Spleen (tissue), 11 donors: Measurements from ENCODE around the gene FOXP1. TPM values are rescaled to one million over a fixed set of nuclear protein-coding genes. Genes with fewer than 3 reads are reported as not detected.

Source experiments
- DNase-seq: peaks from one replicate; pipeline ENCODE4 v3.0.0-alpha.2; 2020
- H3K27ac ChIP-seq, 8 donors: fragments of 200-600 bp; sonication (generic) in 7 of 8; 1 replicate in 4 of 8; 2 replicates in 4 of 8; pipeline versions ENCODE4 v1.5.0 to v1.8.0; 2016 to 2021; ENCODE audit warnings: inconsistent platforms in 4 of 8, mild to moderate bottlenecking in 4 of 8, moderate library complexity in 1 of 8
- H3K27me3 ChIP-seq, 7 donors: fragments of 200-600 bp; sonication (generic) in 6 of 7; replicated peaks in 1 of 7; 1 replicate in 4 of 7; 2 replicates in 3 of 7; pipeline versions ENCODE4 v1.5.0 to v1.8.0; 2016 to 2021; ENCODE audit warnings: inconsistent platforms in 3 of 7, mild to moderate bottlenecking in 1 of 7
- H3K36me3 ChIP-seq, 6 donors: fragments of 200-600 bp; sonication (generic) in 5 of 6; 1 replicate in 4 of 6; 2 replicates in 2 of 6; pipeline versions ENCODE4 v1.5.0 to v1.8.0; 2016 to 2021; ENCODE audit warnings: inconsistent platforms in 2 of 6
- H3K4me1 ChIP-seq, 6 donors: fragments of 200-600 bp; sonication (generic) in 5 of 6; 1 replicate in 3 of 6; 2 replicates in 3 of 6; pipeline versions ENCODE4 v1.5.0 to v1.8.0; 2016 to 2021; ENCODE audit warnings: inconsistent platforms in 3 of 6
- H3K4me3 ChIP-seq, 8 donors: fragments of 200-600 bp; sonication (generic) in 7 of 8; 1 replicate in 4 of 8; 2 replicates in 4 of 8; pipeline versions ENCODE4 v1.5.0 to v1.8.0; 2016 to 2021; ENCODE audit warnings: inconsistent platforms in 4 of 8, mild to moderate bottlenecking in 4 of 8, moderate library complexity in 2 of 8
- H3K9me3 ChIP-seq, 8 donors: fragments of 200-600 bp; sonication (generic) in 7 of 8; 1 replicate in 4 of 8; 2 replicates in 4 of 8; pipeline versions ENCODE4 v1.5.0 to v1.8.0; 2016 to 2021; ENCODE audit warnings: inconsistent platforms in 4 of 8
- CTCF ChIP-seq, 11 experiments: fragments of 200-600 bp in 7 of 11; fragments of 450-650 bp in 4 of 11; sonication (generic) in 4 of 11; IDR thresholded peaks in 8 of 11; conservative IDR thresholded peaks in 3 of 11; 1 replicate in 7 of 11; 2 replicates in 4 of 11; pipeline versions ENCODE4 v1.4.0 to v1.8.0; 2016 to 2021; ENCODE audit warnings: antibody characterized with exemption in 11 of 11, inconsistent platforms in 4 of 11, mild to moderate bottlenecking in 1 of 11
- POLR2A ChIP-seq, 3 donors: fragments of 450-650 bp; IDR thresholded peaks; one replicate each; pipeline ENCODE4 v1.5.1; 2017; ENCODE audit warnings: antibody characterized with exemption in 3 of 3, mild to moderate bottlenecking in 1 of 3
- POLR2AphosphoS5 ChIP-seq, 3 donors: sonication (generic); formaldehyde crosslinking; IDR thresholded peaks; one replicate each; pipeline ENCODE4 v1.5.1; 2017; ENCODE audit warnings: antibody characterized with exemption in 3 of 3
- WGBS, 5 donors: extraction: QIAGEN DNeasy Blood & Tissue Kit in 3 of 5; methylation state at CpG; one replicate each; pipeline versions ENCODE4 v1.1.5 to v1.1.7; 2013 to 2018; 5-methylcytosine and 5-hydroxymethylcytosine counted together
- intact Hi-C: fragments of 100-400 bp; cut with DNase I; formaldehyde crosslinking; loops from one replicate; pipeline ENCODE4 v1.15.0; 2023; ENCODE audit warnings: low total_unique reads
- polyA plus RNA-seq, 3 donors: library from polyadenylated mRNA; stranded (reverse); fragments of 200-250 nt; gene quantifications; one replicate each; pipeline ENCODE4 v1.2.1, GENCODE V29; 2013
- total RNA-seq, 7 donors: library from RNA; depleted of rRNA in 3 of 7; stranded (reverse); fragments of >200 nt in 3 of 7; fragmentation: NEBNext Ultra II Directional in 4 of 7; extraction: Animal tissue kit (Norgen Biotek cat#: 25700) in 4 of 7; gene quantifications; one replicate each; pipeline versions ENCODE4 v1.1.0 to v1.2.1, GENCODE V29; 2016 to 2021
- donor health status: healthy with polysubstance abuse.
- donor health status: DM: no; HTN: no; CAD: no; lungs with moderate emphysema.
- donor health status: DM: no; HTN: no; CAD: no.
- donor health status: Bipolar disorder and iron deficiency.
- donor health status: healthy.
- donor health status: DM: no; HTN: no; CAD: no.
- donor health status: DM: yes; HTN: yes; CAD: no.

The FOXP1 gene
- total and polyA plus RNA-seq, 10 donors = 11.1 to 202 (median 153) TPM

- Histone ChIP-seq H3K4me1 (peaks cover 14 to 98% (median 61%) of the 10 kb centered on the region in 6 donors), H3K27me3 (no peaks in the 10 kb centered on the region), H3K9me3 (no peaks in the 10 kb centered on the region), H3K4me3 (peak overlapping the region in 1 of 8 donors; percentile 16), H3K27ac (peak overlapping the region; percentile 69 to 92 (median 78)), H3K36me3 (no peaks in the 10 kb centered on the region)
- intact Hi-C loops = no loop called here
- 66 to 88% (median 81%) methylated on average over 4 of the region's 4 CpGs for WGBS, 5 donors
- no peak for DNase-seq
- TF ChIP-seq POLR2A (IDR thresholded peaks at IDR 0.05) = no peak
- no peak for TF ChIP-seq POLR2AphosphoS5 (IDR thresholded peaks at IDR 0.05)
- TF ChIP-seq CTCF (IDR thresholded peaks at IDR 0.05 in 8 of 11, conservative IDR thresholded peaks at IDR 0.05 in 3 of 11) = no peak
Observed at GRCh38 chr3:71421475-71421819, 162.1 kb downstream of the FOXP1 start.

- WGBS, 5 donors = 56 to 69% (median 65%) methylated on average over 2 of the region's 2 CpGs
- no peaks in the 10 kb centered on the region for H3K9me3 ChIP-seq
- H3K4me1 ChIP-seq = peaks cover 14 to 100% (median 66%) of the 10 kb centered on the region in 6 donors
- H3K4me3 ChIP-seq = no peak overlapping the region
- DNase-seq = no peak
- intact Hi-C loops = no loop called here
- TF ChIP-seq POLR2AphosphoS5 (IDR thresholded peaks at IDR 0.05) = no peak
- no peak for TF ChIP-seq POLR2A (IDR thresholded peaks at IDR 0.05)
- TF ChIP-seq CTCF (IDR thresholded peaks at IDR 0.05 in 8 of 11, conservative IDR thresholded peaks at IDR 0.05 in 3 of 11) = no peak
- no peaks in the 10 kb centered on the region for H3K27me3 ChIP-seq
- H3K36me3 ChIP-seq = no peaks in the 10 kb centered on the region
- no peak overlapping the region for H3K27ac ChIP-seq
Observed at GRCh38 chr3:71419369-71419768, 164.2 kb downstream of the FOXP1 start.

- Histone ChIP-seq H3K27me3 (no peaks in the 10 kb centered on the region), H3K27ac (peak overlapping the region in 4 of 8 donors; percentile 3 to 73 (median 60)), H3K4me1 (peaks cover 10 to 96% (median 56%) of the 10 kb centered on the region in 6 donors), H3K36me3 (no peaks in the 10 kb centered on the region), H3K9me3 (no peaks in the 10 kb centered on the region), H3K4me3 (no peak overlapping the region)
- intact Hi-C loops = no loop called here
- WGBS, 5 donors = 49 to 74% (median 55%) methylated on average over 6 of the region's 6 CpGs
- TF ChIP-seq CTCF (IDR thresholded peaks at IDR 0.05 in 8 of 11, conservative IDR thresholded peaks at IDR 0.05 in 3 of 11) (no peak), POLR2AphosphoS5 (IDR thresholded peaks at IDR 0.05) (no peak), POLR2A (IDR thresholded peaks at IDR 0.05) (no peak)
- no peak for DNase-seq
Observed at GRCh38 chr3:71417791-71418190, 165.7 kb downstream of the FOXP1 start.

GRCh38 chr3:71416876-71417275 is 166.7 kb downstream of the FOXP1 start:
- peak; percentile 82 for DNase-seq

More at GRCh38 chr3:71416876-71417275, 166.7 kb downstream of the FOXP1 start:
- Histone ChIP-seq H3K27me3 (no peaks in the 10 kb centered on the region), H3K36me3 (no peaks in the 10 kb centered on the region), H3K4me1 (peaks cover 2 to 87% (median 47%) of the 10 kb centered on the region in 6 donors), H3K27ac (peak overlapping the region in 6 of 8 donors; percentile 22 to 73 (median 42)), H3K9me3 (no peaks in the 10 kb centered on the region), H3K4me3 (no peak overlapping the region)
- 74 to 84% (median 75%) methylated on average over 8 of the region's 8 CpGs for WGBS, 5 donors
- TF ChIP-seq CTCF (IDR thresholded peaks at IDR 0.05 in 8 of 11, conservative IDR thresholded peaks at IDR 0.05 in 3 of 11) (peak in 2 of 11 experiments; percentile 36 to 37), POLR2A (IDR thresholded peaks at IDR 0.05) (no peak), POLR2AphosphoS5 (IDR thresholded peaks at IDR 0.05) (peak in 1 of 3 donors; percentile 50)
- intact Hi-C loops = no loop called here
